ENCODE measurements around the gene VOPP1. TPM values are rescaled to one million over a fixed set of nuclear protein-coding genes. Genes with fewer than 3 reads are reported as not detected.

The VOPP1 gene
- total RNA-seq, 2 donors from 2014 or later: 70.3 to 73.4 TPM

- Histone ChIP-seq H3K4me3 (no peak overlapping the region), H3K9ac (ENCODE audit: low read depth in 2 of 2, low read length in 2 of 2) (no peak overlapping the region), H3K36me3 (no peaks in the 10 kb centered on the region), H3K27ac (no peak overlapping the region), H3K9me3 (no peaks in the 10 kb centered on the region), H3K4me1 (no peaks in the 10 kb centered on the region), H3K27me3 (no peaks in the 10 kb centered on the region)
- no peak for TF ChIP-seq CTCF (IDR thresholded peaks at IDR 0.05)
- DNase-seq: no peak
- intact Hi-C loops (cut with DNase I): no loop called here
These were observed 102.0 kb downstream of the VOPP1 start for GRCh38 chr7:55470261-55470660.

- TF ChIP-seq CTCF (IDR thresholded peaks at IDR 0.05): no peak
- no peak overlapping the region for H3K27ac ChIP-seq
- intact Hi-C loops (cut with DNase I): no loop called here
These were observed 102.6 kb downstream of the VOPP1 start for GRCh38 chr7:55469721-55470120.

GRCh38 chr7:55469271-55469681 lies 103.0 kb downstream of the VOPP1 start:
- DNase-seq: no peak
- no peak overlapping the region for H3K27ac ChIP-seq
- no peaks in the 10 kb centered on the region for H3K27me3 ChIP-seq
- intact Hi-C loops (cut with DNase I): no loop called here
- H3K4me3 ChIP-seq: no peak overlapping the region
- H3K9me3 ChIP-seq: no peaks in the 10 kb centered on the region
- no peak overlapping the region for H3K9ac ChIP-seq (ENCODE audit: low read depth in 2 of 2, low read length in 2 of 2)
- H3K36me3 ChIP-seq: no peaks in the 10 kb centered on the region
- TF ChIP-seq CTCF (IDR thresholded peaks at IDR 0.05): no peak
- H3K4me1 ChIP-seq: no peaks in the 10 kb centered on the region

More at GRCh38 chr7:55469721-55470120, 102.6 kb downstream of the VOPP1 start:
- Histone ChIP-seq H3K9me3 (no peaks in the 10 kb centered on the region), H3K4me3 (no peak overlapping the region), H3K9ac (ENCODE audit: low read depth in 2 of 2, low read length in 2 of 2) (no peak overlapping the region), H3K4me1 (no peaks in the 10 kb centered on the region), H3K36me3 (no peaks in the 10 kb centered on the region), H3K27me3 (no peaks in the 10 kb centered on the region)
- DNase-seq: no peak

- DNase-seq: no peak
- Histone ChIP-seq H3K36me3 (no peaks in the 10 kb centered on the region), H3K27me3 (no peaks in the 10 kb centered on the region), H3K4me1 (no peaks in the 10 kb centered on the region), H3K4me3 (no peak overlapping the region), H3K27ac (no peak overlapping the region), H3K9me3 (no peaks in the 10 kb centered on the region), H3K9ac (ENCODE audit: low read depth in 2 of 2, low read length in 2 of 2) (no peak overlapping the region)
- intact Hi-C loops (cut with DNase I): no loop called here
- TF ChIP-seq CTCF (IDR thresholded peaks at IDR 0.05): no peak
These were observed 103.8 kb downstream of the VOPP1 start for GRCh38 chr7:55468495-55468894.

GRCh38 chr7:55467047-55467593 lies 105.2 kb downstream of the VOPP1 start:
- DNase-seq: no peak
- H3K9ac ChIP-seq (ENCODE audit: low read depth in 2 of 2, low read length in 2 of 2): no peak overlapping the region
- no peak overlapping the region for H3K4me3 ChIP-seq
- TF ChIP-seq CTCF (IDR thresholded peaks at IDR 0.05): no peak
- no peaks in the 10 kb centered on the region for H3K9me3 ChIP-seq
- H3K4me1 ChIP-seq: no peaks in the 10 kb centered on the region
- no peak overlapping the region for H3K27ac ChIP-seq
- intact Hi-C loops (cut with DNase I): no loop called here
- H3K27me3 ChIP-seq: no peaks in the 10 kb centered on the region
- H3K36me3 ChIP-seq: no peaks in the 10 kb centered on the region
